SK-N-SH (cell line): ENCODE data around the gene GLI2. TPM values are rescaled to one million over a fixed set of nuclear protein-coding genes. Genes with fewer than 3 reads are reported as not detected.

Experiments used
- CTCF ChIA-PET: fragments of 300-600, 350-600 bp; formaldehyde crosslinking; extraction: SDS; loops from one replicate; lab custom pipeline; 2021; lab: Yijun Ruan, JAX
- POLR2A ChIA-PET: fragments of 350-600 bp; sonication (Branson Sonifier 250); formaldehyde crosslinking; extraction: SDS; loops from one replicate; lab custom pipeline; 2020; ENCODE audit warnings: antibody characterized with exemption, inconsistent platforms; lab: Yijun Ruan, JAX
- DNase-seq: peaks from one replicate; pipeline ENCODE4 v3.0.0; 2012
- H2AFZ ChIP-seq: fragments of 200-600 bp; sonication (generic); 2 replicates; pipeline ENCODE4 v1.8.1; 2016; ENCODE audit warnings: antibody characterized with exemption, mild to moderate bottlenecking, low read depth
- H3F3A ChIP-seq: fragments of 200-600 bp; sonication (generic); replicated peaks from 2 replicates; pipeline ENCODE3; 2016; ENCODE audit warnings: antibody characterized with exemption, mild to moderate bottlenecking; ENCODE audit not compliant: insufficient read depth
- H3K27ac ChIP-seq, 2 experiments: fragments of 200-500 bp in 1 of 2; fragments of 200-600 bp in 1 of 2; sonication (Bioruptor generic) in 1 of 2; sonication (generic), shearing (Covaris generic) in 1 of 2; 2 replicates each; pipeline versions ENCODE4 v1.5.1 to v1.6.1; 2014 to 2016; ENCODE audit warnings: low read depth in 2 of 2, inconsistent platforms in 1 of 2, low read length in 1 of 2, mild to moderate bottlenecking in 1 of 2, mixed read lengths in 1 of 2
- H3K27me3 ChIP-seq: fragments of 200-600 bp; sonication (generic), shearing (Covaris generic); 2 replicates; pipeline ENCODE4 v1.6.1; 2016; ENCODE audit warnings: mixed run types; ENCODE audit not compliant: insufficient read depth
- H3K36me3 ChIP-seq, 2 experiments: fragments of 200-500 bp in 1 of 2; fragments of 200-600 bp in 1 of 2; sonication (Bioruptor generic) in 1 of 2; sonication (generic) in 1 of 2; replicated peaks in 1 of 2; 2 replicates each; pipeline versions ENCODE3 to v1.5.1; 2014 to 2016; ENCODE audit warnings: low read length in 1 of 2, mild to moderate bottlenecking in 1 of 2; ENCODE audit not compliant: insufficient read depth in 2 of 2, control insufficient read depth in 1 of 2
- H3K4me1 ChIP-seq, 2 experiments: fragments of 200-500 bp in 1 of 2; fragments of 200-600 bp in 1 of 2; sonication (Bioruptor generic) in 1 of 2; sonication (generic), shearing (Covaris generic) in 1 of 2; 2 replicates each; pipeline versions ENCODE4 v1.5.1 to v1.6.1; 2014 to 2016; ENCODE audit warnings: low read depth in 1 of 2, low read length in 1 of 2, mixed run types in 1 of 2; ENCODE audit not compliant: insufficient read depth in 2 of 2, control insufficient read depth in 1 of 2
- H3K4me2 ChIP-seq: fragments of 200-600 bp; sonication (generic), shearing (Covaris generic); 2 replicates; pipeline ENCODE4 v1.6.1; 2017; ENCODE audit warnings: mixed run types
- H3K4me3 ChIP-seq, 2 experiments: fragments of 200-500 bp in 1 of 2; fragments of 200-600 bp in 1 of 2; sonication (Bioruptor generic) in 1 of 2; sonication (generic), shearing (Covaris generic) in 1 of 2; 2 replicates each; pipeline versions ENCODE4 v1.5.1 to v1.8.1; 2014 to 2016; ENCODE audit warnings: low read depth in 2 of 2, inconsistent platforms in 1 of 2, low read length in 1 of 2, mild to moderate bottlenecking in 1 of 2, mixed read lengths in 1 of 2, moderate library complexity in 1 of 2
- H3K79me2 ChIP-seq: fragments of 200-600 bp; sonication (generic); 2 replicates; pipeline ENCODE4 v1.8.1; 2017; ENCODE audit warnings: mild to moderate bottlenecking; ENCODE audit not compliant: insufficient read depth
- H3K9ac ChIP-seq: fragments of 200-600 bp; sonication (generic); 2 replicates; pipeline ENCODE4 v1.6.1; 2017; ENCODE audit warnings: mixed run types
- H3K9me2 ChIP-seq: fragments of 200-600 bp; sonication (generic); 2 replicates; pipeline ENCODE4 v1.6.1; 2017; ENCODE audit warnings: mixed run types
- H3K9me3 ChIP-seq: fragments of 200-600 bp; sonication (generic); 2 replicates; pipeline ENCODE4 v1.6.1; 2017; ENCODE audit warnings: mixed run types, mild to moderate bottlenecking, moderate library complexity
- H4K20me1 ChIP-seq: fragments of 200-600 bp; sonication (generic); 2 replicates; pipeline ENCODE4 v1.6.1; 2017; ENCODE audit warnings: mild to moderate bottlenecking, mixed run types; ENCODE audit not compliant: insufficient read depth
- ELF1 ChIP-seq: IDR thresholded peaks from 2 replicates; pipeline ENCODE4 v1.4.0; 2012
- EP300 ChIP-seq, 2 experiments: IDR thresholded peaks; 2 replicates each; pipeline versions ENCODE4 v1.4.0 to v1.6.1; 2012; ENCODE audit warnings: borderline replicate concordance in 1 of 2, low read depth in 1 of 2, low read length in 1 of 2
- FOSL2 ChIP-seq: IDR thresholded peaks from 2 replicates; pipeline ENCODE4 v1.4.0; 2012; ENCODE audit warnings: low read depth, mild to moderate bottlenecking, moderate library complexity, borderline replicate concordance
- JUND ChIP-seq: IDR thresholded peaks from 2 replicates; pipeline ENCODE4 v1.4.0; 2012
- MEF2A ChIP-seq: IDR thresholded peaks from 2 replicates; pipeline ENCODE4 v1.4.0; 2012; ENCODE audit warnings: low read depth, borderline replicate concordance
- POLR2AphosphoS5 ChIP-seq: IDR thresholded peaks from 2 replicates; pipeline ENCODE4 v1.6.1; 2012; ENCODE audit warnings: low read depth, low read length
- RCOR1 ChIP-seq: fragments of 150-350 bp; IDR thresholded peaks from 2 replicates; pipeline ENCODE4 v1.6.1; 2017; ENCODE audit warnings: antibody characterized with exemption, low read length
- REST ChIP-seq: IDR thresholded peaks from 2 replicates; pipeline ENCODE4 v1.6.1; 2012; ENCODE audit warnings: mild to moderate bottlenecking, low read depth, low read length, moderate library complexity
- TCF12 ChIP-seq: IDR thresholded peaks from 2 replicates; pipeline ENCODE4 v1.4.0; 2012
- TEAD4 ChIP-seq: IDR thresholded peaks from 2 replicates; pipeline ENCODE4 v1.4.0; 2012; ENCODE audit warnings: mild to moderate bottlenecking, borderline replicate concordance; ENCODE audit not compliant: insufficient read depth
- USF2 ChIP-seq: fragments of 150-350 bp; IDR thresholded peaks from 2 replicates; pipeline ENCODE4 v1.6.1; 2017; ENCODE audit warnings: antibody characterized with exemption, low read length, low read depth, borderline replicate concordance
- WGBS: methylation state at CpG from one replicate; pipeline ENCODE4 v1.1.6; 2017; ENCODE audit warnings: low lambda C conversion rate; 5-methylcytosine and 5-hydroxymethylcytosine counted together
- polyA plus RNA-seq, 3 experiments: library from polyadenylated mRNA; depleted of rRNA; stranded (reverse); fragments of >200 nt; gene quantifications; 2 replicates each; pipeline ENCODE4 v1.2.3, GENCODE V29; 2012
- TF ChIP-seq, protein P1 (sequence below): IDR thresholded peaks from 2 replicates; pipeline ENCODE4; 2012

Gene GLI2
- polyA plus RNA-seq, 1 of the 3 experiments (the other 2 are of a cell fraction) = 3.4 TPM

- CTCF ChIA-PET = interaction anchor here (0.9 to 2.5 kb wide), 6 partner anchors 13 to 339 kb away, joined by 3 to 9 read pairs (median 5); no protein-coding TSS in a partner anchor
- WGBS = 70% methylated on average over 13 of the region's 20 CpGs
- no peaks in the 10 kb centered on the region for H3K9me3 ChIP-seq
- no peak overlapping the region for H3K9ac ChIP-seq
- TF ChIP-seq FOSL2 = no peak
- TF ChIP-seq TCF12 = no peak
- no peak for TF ChIP-seq JUND
- TF ChIP-seq MEF2A = no peak
- TF ChIP-seq TEAD4 = no peak
- no peak for TF ChIP-seq RCOR1
- no peak for TF ChIP-seq EP300 (IDR thresholded peaks at IDR 0.05; ENCODE audit: borderline replicate concordance in 1 of 2, low read depth in 1 of 2, low read length in 1 of 2)
- TF ChIP-seq POLR2AphosphoS5 = no peak
- no peak for TF ChIP-seq USF2
- no peak for TF ChIP-seq ELF1
- TF ChIP-seq REST = no peak
- TF ChIP-seq, protein P1, sequence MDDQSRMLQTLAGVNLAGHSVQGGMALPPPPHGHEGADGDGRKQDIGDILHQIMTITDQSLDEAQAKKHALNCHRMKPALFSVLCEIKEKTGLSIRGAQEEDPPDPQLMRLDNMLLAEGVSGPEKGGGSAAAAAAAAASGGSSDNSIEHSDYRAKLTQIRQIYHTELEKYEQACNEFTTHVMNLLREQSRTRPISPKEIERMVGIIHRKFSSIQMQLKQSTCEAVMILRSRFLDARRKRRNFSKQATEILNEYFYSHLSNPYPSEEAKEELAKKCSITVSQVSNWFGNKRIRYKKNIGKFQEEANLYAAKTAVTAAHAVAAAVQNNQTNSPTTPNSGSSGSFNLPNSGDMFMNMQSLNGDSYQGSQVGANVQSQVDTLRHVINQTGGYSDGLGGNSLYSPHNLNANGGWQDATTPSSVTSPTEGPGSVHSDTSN = no peak
- TF ChIP-seq, all 33 proteins: peak for 0
- Histone ChIP-seq H2AFZ (no peak overlapping the region), H3K4me2 (0 out of 2 replicates have a peak overlapping the region, but pooled peaks have one; percentile 15), H3K36me3 (no peaks in the 10 kb centered on the region), H3F3A (peaks cover 6% of the 10 kb centered on the region), H3K4me1 (peaks cover 11 to 23% of the 10 kb centered on the region in 2 experiments; a peak in 3 of 4 replicates), H3K9me2 (no peaks in the 10 kb centered on the region), H3K27me3 (no peaks in the 10 kb centered on the region), H3K79me2 (peaks cover 94% of the 10 kb centered on the region), H4K20me1 (peaks cover 46% of the 10 kb centered on the region), H3K27ac (no peak overlapping the region), H3K4me3 (no peak overlapping the region)
- POLR2A ChIA-PET = no interaction called here
- DNase-seq = peak; percentile 55
Observed at GRCh38 chr2:120740765-120741524, 5.3 kb downstream of the GLI2 start.
